RPMI8226 (cell line): ENCODE measurements around the gene NME7.

Experiments
- DNase-seq: peaks from one replicate; pipeline ENCODE4 v3.0.0-alpha.2; 2015

Gene NME7

DNA sequence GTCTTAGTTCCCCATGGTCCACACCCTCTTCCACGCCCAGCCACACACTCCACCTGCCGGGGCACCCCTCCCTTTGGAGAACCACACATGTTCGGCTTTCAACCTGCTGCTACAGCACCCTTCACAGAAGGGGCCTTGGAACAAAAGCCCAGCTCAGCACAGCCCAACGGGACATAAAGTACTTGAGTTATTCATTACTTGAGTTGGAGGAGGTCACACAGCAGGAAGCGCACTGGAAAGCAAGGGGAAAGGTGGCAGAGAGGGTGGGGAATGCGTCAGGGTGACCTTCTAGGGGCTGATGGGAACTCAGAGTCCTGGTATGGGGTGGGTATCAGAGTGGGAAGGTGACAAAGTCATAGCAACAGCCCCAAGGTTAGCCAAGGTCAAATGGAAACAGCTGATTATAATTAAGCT is 264.1 kb downstream of the NME7 start:
- no peak for DNase-seq

GRCh38 chr1:169103002-169103401 is 264.6 kb downstream of the NME7 start:
- no peak for DNase-seq

GRCh38 chr1:169102567-169102966 is 265.0 kb downstream of the NME7 start:
- no peak for DNase-seq

DNA sequence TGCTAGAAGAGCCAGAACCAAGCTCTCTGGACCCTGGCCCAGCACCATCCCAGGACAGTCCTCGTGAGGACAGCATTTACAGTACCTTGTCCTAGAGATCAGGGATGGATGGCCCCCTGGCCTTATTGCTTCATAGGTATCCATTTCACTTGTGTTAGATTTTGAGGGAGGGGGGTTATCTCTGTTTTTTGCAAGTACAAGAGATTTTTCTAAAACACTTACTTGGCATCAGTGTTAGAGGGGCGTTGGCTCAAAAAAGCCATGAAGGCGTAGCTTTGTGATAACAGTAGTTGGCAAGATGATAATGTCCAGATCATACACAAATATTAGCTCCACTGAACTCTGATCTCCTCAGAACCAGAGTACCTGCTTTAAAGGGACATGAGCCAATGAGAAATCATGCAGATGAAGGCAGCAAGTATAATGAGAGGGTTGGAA is 266.9 kb downstream of the NME7 start:
- no peak for DNase-seq

DNA sequence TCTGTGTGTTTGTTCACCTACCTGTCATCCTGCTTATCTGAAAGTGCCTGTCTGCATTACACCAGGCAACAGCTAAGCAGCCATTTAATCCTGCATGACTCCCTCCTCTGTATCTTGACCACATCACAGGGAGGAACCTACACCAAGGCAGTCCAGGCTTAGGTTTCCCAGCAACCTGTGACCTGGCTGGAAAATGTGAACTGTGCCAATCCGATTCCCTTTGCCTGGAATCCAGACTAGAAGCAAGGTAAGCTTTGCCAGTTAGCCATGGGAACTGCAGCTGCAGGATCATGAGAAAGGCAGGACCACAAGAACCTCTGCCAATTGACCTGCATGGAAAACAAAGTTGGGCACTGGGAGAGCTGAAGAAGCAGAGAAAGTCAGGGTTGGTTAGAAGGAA is 267.4 kb downstream of the NME7 start:
- no peak for DNase-seq

DNA sequence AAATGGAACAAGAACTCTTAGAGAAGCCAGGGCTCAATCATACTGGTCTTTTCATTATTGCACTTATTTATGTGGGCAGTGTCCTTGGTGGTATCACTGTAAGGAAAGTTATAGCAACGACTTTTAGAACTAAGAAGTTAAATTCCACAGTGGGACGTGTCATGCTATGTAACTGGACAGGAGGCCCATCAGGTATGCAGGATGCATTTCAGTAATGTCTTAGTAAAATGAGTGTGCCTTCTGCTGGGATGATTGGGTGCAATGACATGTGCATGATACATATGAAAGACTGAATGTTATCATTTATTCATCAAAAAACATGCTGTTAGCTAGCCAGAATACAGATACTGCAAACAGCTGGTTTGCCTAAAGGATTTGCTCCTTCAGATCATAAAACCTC is 268.0 kb downstream of the NME7 start:
- DNase-seq, result no peak

DNA sequence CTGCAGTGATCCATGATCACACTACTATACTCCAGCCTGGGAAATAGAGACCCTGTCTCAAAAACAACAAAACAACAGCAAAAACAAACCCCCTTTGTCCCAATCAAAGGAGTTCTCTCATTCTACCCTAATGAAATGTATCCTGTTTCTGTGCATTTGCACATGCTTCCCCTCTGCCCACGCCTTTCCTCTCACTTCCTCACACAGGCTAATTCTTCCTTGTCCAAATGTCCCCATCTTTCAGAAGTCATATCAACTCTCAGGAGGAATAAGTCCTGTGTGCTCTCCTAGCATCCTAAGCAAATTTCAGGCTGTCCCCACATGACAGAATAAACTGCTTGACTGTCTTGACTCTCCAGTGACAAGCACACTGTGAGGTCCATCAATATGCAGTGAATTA is 269.2 kb downstream of the NME7 start:
- no peak for DNase-seq

DNA sequence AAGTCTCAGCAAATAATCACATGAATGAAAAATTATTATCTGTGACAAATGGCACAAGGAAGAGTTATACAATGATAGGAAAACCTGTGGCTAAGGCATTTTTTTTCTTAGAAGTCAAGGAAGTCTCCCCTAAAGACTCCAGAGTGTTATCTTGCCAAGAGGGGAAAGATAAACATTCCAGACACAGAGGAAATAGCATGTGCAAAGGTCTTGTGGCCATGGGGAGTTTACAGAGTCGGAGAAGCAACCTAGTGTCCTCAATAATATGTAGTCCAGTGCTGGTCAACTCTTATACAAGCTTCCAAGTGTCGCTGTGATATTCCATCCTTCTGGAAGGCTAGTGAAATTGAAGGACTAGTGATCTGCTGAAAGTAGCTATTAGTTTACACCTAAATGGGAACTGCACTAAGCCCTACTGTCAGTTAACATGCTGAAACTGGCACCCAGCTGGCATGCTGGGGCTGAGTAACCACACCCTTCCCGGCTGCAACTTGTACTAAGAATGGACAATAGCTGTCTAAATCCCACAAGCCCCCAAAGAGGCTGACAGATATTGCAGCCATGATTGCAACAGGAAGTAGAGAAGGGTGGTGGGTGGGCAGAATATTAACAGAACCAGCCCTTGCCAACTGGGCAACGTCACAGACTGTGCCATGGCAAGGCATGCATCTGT is 272.6 kb downstream of the NME7 start:
- DNase-seq, result no peak

DNA sequence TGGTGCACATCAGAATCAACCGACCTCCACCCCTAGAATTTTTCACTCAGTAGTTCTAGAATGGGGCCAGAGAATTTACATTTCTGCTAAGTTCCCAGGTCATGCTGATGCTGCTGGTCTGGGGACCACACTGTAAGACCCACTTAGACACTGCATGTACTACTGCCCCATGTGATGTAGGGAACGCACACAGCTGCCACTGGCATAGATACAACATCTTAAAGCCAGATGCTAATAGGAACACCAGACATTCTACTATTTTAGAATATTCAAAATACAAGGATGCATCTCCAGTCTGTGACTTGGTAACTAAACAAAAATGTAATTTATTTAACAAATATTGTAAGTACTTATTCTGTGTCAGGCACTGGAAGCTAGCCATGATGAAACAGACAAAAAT is 275.2 kb downstream of the NME7 start:
- no peak for DNase-seq

DNA sequence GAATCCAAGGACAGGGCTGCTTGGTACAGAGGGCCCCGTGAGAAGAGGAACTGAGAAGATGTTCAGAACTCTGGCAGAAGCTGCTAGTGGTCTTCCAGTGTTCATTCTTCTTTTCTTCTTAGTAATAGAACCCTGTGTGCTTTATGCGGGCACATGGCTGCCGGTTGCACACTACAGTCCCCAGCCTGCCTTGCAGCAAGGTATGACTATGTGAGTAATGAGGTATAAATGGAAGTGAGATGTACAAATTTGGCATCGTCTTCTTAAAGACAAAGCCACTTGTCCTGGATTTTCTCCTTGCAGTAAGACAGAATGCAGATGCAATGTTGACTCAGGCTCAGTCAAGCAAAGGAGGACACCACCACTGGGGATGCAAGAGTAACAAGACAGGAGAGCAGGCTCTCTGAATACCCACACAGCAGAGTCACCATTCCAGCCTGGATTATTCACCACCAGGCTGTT is 276.1 kb downstream of the NME7 start:
- peak; percentile 21 for DNase-seq

DNA sequence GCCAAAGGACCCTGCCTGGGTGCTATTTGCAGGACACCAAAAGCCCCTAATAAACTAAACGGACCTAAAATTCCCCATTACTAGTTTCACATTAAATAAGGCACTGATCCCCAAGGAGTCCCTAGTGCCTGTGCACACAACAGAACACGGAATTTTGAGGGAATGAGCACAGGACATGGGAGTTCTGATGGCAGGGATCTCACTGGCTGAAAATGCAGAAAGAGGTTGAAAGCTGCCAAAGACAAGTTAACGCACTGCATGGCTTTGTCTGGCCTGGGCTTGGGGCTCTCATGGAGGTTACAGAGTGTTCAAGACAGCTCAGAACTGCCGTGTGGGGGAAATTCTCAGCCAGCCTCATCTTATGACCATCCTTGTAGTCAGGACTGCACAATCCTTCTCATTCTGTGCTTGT is 276.7 kb downstream of the NME7 start:
- DNase-seq, result no peak

DNA sequence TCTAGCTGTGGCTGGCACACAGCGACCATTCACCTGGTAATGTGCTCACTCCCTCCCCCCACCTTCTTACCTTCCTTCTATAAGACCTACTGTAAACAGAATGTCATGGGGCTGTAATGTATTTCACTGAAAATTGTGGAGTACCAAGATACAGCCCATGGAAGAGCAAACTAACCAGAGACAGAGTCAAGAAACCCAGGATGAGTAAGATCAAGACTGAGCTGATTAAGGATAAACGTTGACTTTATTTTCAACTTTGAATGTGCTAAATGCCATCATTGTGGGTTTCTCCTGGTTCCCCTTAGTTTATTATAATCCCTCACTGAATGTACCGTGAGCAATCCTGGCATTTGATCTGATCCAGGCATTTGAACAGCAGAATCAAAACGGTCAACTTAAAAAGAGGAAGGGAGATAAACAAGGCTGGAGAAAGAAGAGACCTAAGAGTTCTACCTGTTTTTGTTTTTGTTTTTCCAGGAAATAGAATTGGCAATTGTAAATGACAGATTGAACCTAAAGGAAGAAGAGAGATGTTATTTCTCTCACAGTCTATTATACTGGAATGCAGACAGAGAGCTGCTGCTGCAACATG is 277.2 kb downstream of the NME7 start:
- DNase-seq, result no peak

DNA sequence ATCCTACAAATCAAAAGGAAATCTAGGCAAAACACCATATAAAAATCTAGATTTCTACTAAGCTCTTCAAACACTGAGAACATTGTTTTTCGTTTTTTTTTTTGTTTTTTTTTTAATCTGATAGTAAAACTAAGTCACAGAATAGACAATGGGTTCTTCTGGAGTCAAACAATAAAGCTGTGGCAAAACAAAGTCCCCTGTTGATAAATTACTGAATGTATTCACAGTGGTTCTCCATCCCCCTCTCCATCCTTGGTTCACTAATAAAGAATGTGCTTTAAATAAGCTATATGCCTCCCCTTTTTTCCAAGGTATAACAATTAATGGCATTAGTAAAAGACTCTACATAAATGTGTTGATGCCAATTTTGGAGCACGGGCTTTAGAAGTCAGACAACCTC is 277.8 kb downstream of the NME7 start:
- no peak for DNase-seq

DNA sequence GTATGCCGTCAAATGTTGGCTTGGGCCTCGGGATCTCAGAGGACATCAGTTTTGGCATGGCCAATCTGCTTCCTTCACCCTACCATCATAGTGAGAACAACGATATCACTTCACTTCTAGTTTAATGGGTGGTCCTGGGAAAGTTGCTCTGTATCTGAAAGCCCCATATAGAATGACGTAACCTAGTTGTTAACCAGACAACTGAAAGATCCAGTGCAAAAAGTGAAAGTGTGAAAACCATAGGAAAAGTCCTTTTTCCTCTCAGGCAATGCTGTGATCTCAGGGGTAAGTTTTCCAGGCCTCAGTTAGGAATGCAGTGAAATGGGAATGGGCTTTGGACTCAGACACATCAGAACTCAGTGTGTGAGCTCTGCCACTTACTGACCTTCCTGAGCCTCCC is 279.7 kb downstream of the NME7 start:
- DNase-seq, result no peak

- DNase-seq, result no peak
Observed at GRCh38 chr1:169086603-169087455, 280.8 kb downstream of the NME7 start.

DNA sequence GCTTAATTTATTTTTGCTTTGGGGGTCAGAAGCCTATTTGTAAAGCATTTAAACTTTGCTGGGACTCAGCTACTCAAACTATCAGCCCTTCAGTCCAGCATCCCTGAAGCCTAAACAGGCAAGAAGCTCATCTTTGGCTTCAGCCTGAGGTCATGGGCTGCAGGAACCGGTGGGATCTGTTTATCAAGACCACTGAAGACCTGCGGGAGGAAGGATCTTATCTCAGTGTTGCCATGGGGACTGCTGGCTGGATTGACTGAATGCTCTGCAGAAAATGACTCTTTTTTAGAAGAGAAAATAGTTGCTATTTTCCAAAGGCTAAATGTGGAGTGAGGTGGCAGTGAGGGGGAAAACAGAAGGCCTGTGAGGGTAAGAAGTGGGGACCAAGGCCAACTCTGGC is 281.7 kb downstream of the NME7 start:
- DNase-seq, result no peak
